GM21723 (cell line): ENCODE data around the gene VPREB3.

Experiments
- ATAC-seq: cut with Tn5 transposase; IDR thresholded peaks from one replicate; pipeline ENCODE4 v1.9.1; 2021; ENCODE audit warnings: mild to moderate bottlenecking, moderate library complexity; ENCODE audit not compliant: unreplicated experiment

The VPREB3 gene

GRCh38 chr22:23783265-23784150, 29.3 kb upstream of the VPREB3 start:
- ATAC-seq, result no peak

- ATAC-seq, result no peak
These were observed 28.5 kb upstream of the VPREB3 start for GRCh38 chr22:23782703-23783102.

- no peak for ATAC-seq
These were observed 28.0 kb upstream of the VPREB3 start for GRCh38 chr22:23782252-23782651.

- no peak for ATAC-seq
These were observed 27.4 kb upstream of the VPREB3 start for GRCh38 chr22:23781511-23782183.

- no peak for ATAC-seq
These were observed 26.8 kb upstream of the VPREB3 start for GRCh38 chr22:23781065-23781464.

GRCh38 chr22:23780146-23780748, 26.0 kb upstream of the VPREB3 start:
- no peak for ATAC-seq

- no peak for ATAC-seq
These were observed 25.5 kb upstream of the VPREB3 start for GRCh38 chr22:23779731-23780130.

GRCh38 chr22:23779083-23779482, 24.9 kb upstream of the VPREB3 start:
- no peak for ATAC-seq

GRCh38 chr22:23778577-23778900, 24.3 kb upstream of the VPREB3 start:
- ATAC-seq, result no peak

GRCh38 chr22:23777776-23778576, 23.8 kb upstream of the VPREB3 start:
- ATAC-seq, result no peak

- ATAC-seq, result no peak
These were observed 21.7 kb upstream of the VPREB3 start for GRCh38 chr22:23775779-23776375.

GRCh38 chr22:23774922-23775436, 20.8 kb upstream of the VPREB3 start:
- no peak for ATAC-seq

GRCh38 chr22:23774114-23774921, 20.1 kb upstream of the VPREB3 start:
- no peak for ATAC-seq

GRCh38 chr22:23773483-23774113, 19.4 kb upstream of the VPREB3 start:
- ATAC-seq, result no peak

- ATAC-seq, result no peak
These were observed 18.6 kb upstream of the VPREB3 start, which contains the start of gene MMP11 for GRCh38 chr22:23772649-23773473. Gene MMP11, plus strand, starts transcription at chr22:23772849. Its CDS starts 22 bp downstream, at chr22:23772871.

GRCh38 chr22:23772315-23772648, 18.1 kb upstream of the VPREB3 start:
- no peak for ATAC-seq

- ATAC-seq, result no peak
These were observed 15.2 kb upstream of the VPREB3 start for GRCh38 chr22:23769321-23769965.
